HCT116 (cell line): ENCODE results near the gene HOXD9. TPM values are rescaled to one million over a fixed set of nuclear protein-coding genes. Genes with fewer than 3 reads are reported as not detected.

ENCODE experiments used
- ATAC-seq: fragments of 200-7000 bp; cut with Tn5 transposase; 2 replicates; pipeline ENCODE4 v1.9.1; 2020; ENCODE audit warnings: mild to moderate bottlenecking, moderate library complexity
- BruUV-seq: library from RNA; stranded (reverse); fragments of 400-500 nt; replicated peaks from 2 replicates; lab custom pipeline; 2021; lab: Mats Ljungman, UMichigan
- CTCF ChIA-PET: fragments of 300-600 bp; sonication (Branson Sonifier 250); formaldehyde crosslinking; loops from one replicate; lab custom pipeline; 2021; ENCODE audit warnings: antibody characterized with exemption; lab: Charles Lee
- POLR2A ChIA-PET: fragments of 300-600, 350-600 bp; sonication (Branson Sonifier 250); formaldehyde crosslinking; loops from one replicate; lab custom pipeline; 2021; ENCODE audit warnings: antibody characterized with exemption; lab: Charles Lee
- RAD21 ChIA-PET, 2 experiments: fragments of 300-600 bp; sonication (Branson Sonifier 250); formaldehyde crosslinking; loops; one replicate each; lab custom pipeline; 2023; ENCODE audit warnings: low total read pairs in 2 of 2; ENCODE audit not compliant: uncharacterized antibody in 2 of 2, unreplicated experiment in 2 of 2, low non-redundant PET in 1 of 2; lab: Charles Lee
- DNase-seq: peaks from one replicate; pipeline ENCODE4 v3.0.0-alpha.2; 2010; ENCODE audit warnings: low read depth, low spot score
- H2AFZ ChIP-seq: fragments of 200-600 bp; shearing (Covaris generic), sonication (generic); 2 replicates; pipeline ENCODE4 v1.6.1; 2017; ENCODE audit warnings: low read depth, mixed run types, mixed read lengths, antibody characterized with exemption, low read length; ENCODE audit not compliant: poor library complexity, severe bottlenecking
- H3K27ac ChIP-seq: 2 replicates; pipeline ENCODE4 v1.5.1; 2012; ENCODE audit warnings: low read depth, low read length
- H3K27me3 ChIP-seq: fragments of 200-600 bp; sonication (generic); 2 replicates; pipeline ENCODE4 v1.6.1; 2016; ENCODE audit warnings: mixed run types, low read length, mixed read lengths; ENCODE audit not compliant: insufficient read depth
- H3K36me3 ChIP-seq, 2 experiments: fragments of 200-500 bp in 1 of 2; fragments of 200-600 bp in 1 of 2; sonication (Bioruptor generic) in 1 of 2; sonication (generic) in 1 of 2; 2 replicates each; pipeline versions ENCODE4 v1.5.1 to v1.6.1; 2014 to 2016; ENCODE audit warnings: low read length in 2 of 2, inconsistent platforms in 1 of 2, mixed read lengths in 1 of 2, mixed run types in 1 of 2; ENCODE audit not compliant: insufficient read depth in 2 of 2, control insufficient read depth in 1 of 2
- H3K4me1 ChIP-seq, 2 experiments: fragments of 200-600 bp in 1 of 2; sonication (generic) in 1 of 2; 2 replicates each; pipeline versions ENCODE4 v1.5.1 to v1.6.1; 2012 to 2017; ENCODE audit warnings: low read length in 2 of 2, inconsistent platforms in 1 of 2, mild to moderate bottlenecking in 1 of 2, mixed read lengths in 1 of 2, mixed run types in 1 of 2, moderate library complexity in 1 of 2; ENCODE audit not compliant: insufficient read depth in 2 of 2, control insufficient read depth in 1 of 2
- H3K4me2 ChIP-seq: fragments of 200-600 bp; sonication (generic); 2 replicates; pipeline ENCODE4 v1.6.1; 2017; ENCODE audit warnings: mixed run types, low read length, mixed read lengths
- H3K4me3 ChIP-seq, 2 experiments: fragments of 200-600 bp in 1 of 2; sonication (generic) in 1 of 2; replicated peaks in 1 of 2; 2 replicates each; pipeline ENCODE4 v1.5.1; 2011 to 2016; ENCODE audit warnings: low read length in 2 of 2, control low read depth in 1 of 2, low read depth in 1 of 2, mild to moderate bottlenecking in 1 of 2, mixed read lengths in 1 of 2, mixed run types in 1 of 2
- H3K79me2 ChIP-seq: fragments of 200-600 bp; sonication (generic); 2 replicates; pipeline ENCODE4 v1.6.1; 2017; ENCODE audit warnings: mild to moderate bottlenecking, mixed run types, low read length, moderate library complexity, mixed read lengths; ENCODE audit not compliant: insufficient read depth
- H3K9ac ChIP-seq: fragments of 200-600 bp; sonication (generic); 2 replicates; pipeline ENCODE4 v1.6.1; 2016; ENCODE audit warnings: low read length, mixed read lengths
- H3K9me2 ChIP-seq: fragments of 200-600 bp; sonication (generic), shearing (Covaris generic); 2 replicates; pipeline ENCODE4 v1.6.1; 2017; ENCODE audit warnings: mixed run types, mild to moderate bottlenecking, moderate library complexity; ENCODE audit not compliant: insufficient read depth
- H3K9me3 ChIP-seq, 2 experiments: fragments of 200-500 bp in 1 of 2; fragments of 200-600 bp in 1 of 2; sonication (Bioruptor generic) in 1 of 2; sonication (generic) in 1 of 2; 2 replicates each; pipeline ENCODE4 v1.6.1; 2014 to 2017; ENCODE audit warnings: low read length in 2 of 2, mixed read lengths in 2 of 2, inconsistent platforms in 1 of 2, low read depth in 1 of 2, mild to moderate bottlenecking in 1 of 2, mixed run types in 1 of 2, moderate library complexity in 1 of 2; ENCODE audit not compliant: control insufficient read depth in 1 of 2, insufficient read depth in 1 of 2
- H4K20me1 ChIP-seq: fragments of 200-600 bp; sonication (generic), shearing (Covaris generic); 2 replicates; pipeline ENCODE4 v1.6.1; 2017; ENCODE audit warnings: mixed run types, mild to moderate bottlenecking, moderate library complexity; ENCODE audit not compliant: insufficient read depth
- CBX3 ChIP-seq: IDR thresholded peaks from 2 replicates; pipeline ENCODE4 v1.6.1; 2012; ENCODE audit warnings: low read depth
- EGR1 ChIP-seq: IDR thresholded peaks from 2 replicates; pipeline ENCODE4 v1.6.1; 2012; ENCODE audit warnings: low read depth
- ELF1 ChIP-seq: IDR thresholded peaks from 2 replicates; pipeline ENCODE4 v1.6.1; 2012; ENCODE audit warnings: low read depth, borderline replicate concordance
- EZH2 ChIP-seq: fragments of 200-600 bp; sonication (generic); IDR thresholded peaks from 2 replicates; pipeline ENCODE4 v1.6.1; 2017; ENCODE audit warnings: antibody characterized with exemption, mixed run types
- EZH2phosphoT487 ChIP-seq: fragments of 200-600 bp; IDR thresholded peaks from 2 replicates; pipeline ENCODE4 v1.6.1; 2018; ENCODE audit warnings: antibody characterized with exemption, borderline replicate concordance
- FOSL1 ChIP-seq: IDR thresholded peaks from 2 replicates; pipeline ENCODE4 v1.6.1; 2012; ENCODE audit warnings: low read depth
- JUND ChIP-seq: IDR thresholded peaks from 2 replicates; pipeline ENCODE4 v1.6.1; 2012
- POLR2A ChIP-seq: IDR thresholded peaks from 2 replicates; pipeline ENCODE4 v1.7.0; 2011; ENCODE audit warnings: borderline replicate concordance; ENCODE audit not compliant: insufficient read depth, insufficient read length; ENCODE audit errors: extremely low read depth
- RAD21 ChIP-seq: IDR thresholded peaks from 2 replicates; pipeline ENCODE4 v1.6.1; 2012; ENCODE audit warnings: low read depth, mild to moderate bottlenecking
- SIN3A ChIP-seq: IDR thresholded peaks from 2 replicates; pipeline ENCODE4 v1.6.1; 2012; ENCODE audit warnings: low read depth
- SP1 ChIP-seq: IDR thresholded peaks from 2 replicates; pipeline ENCODE4 v1.6.1; 2012; ENCODE audit warnings: low read depth
- SRF ChIP-seq: IDR thresholded peaks from 2 replicates; pipeline ENCODE4 v1.6.1; 2012; ENCODE audit warnings: low read depth
- TCF7L2 ChIP-seq: IDR thresholded peaks from 2 replicates; pipeline ENCODE4 v1.7.0; 2011; ENCODE audit warnings: borderline replicate concordance, inconsistent platforms; ENCODE audit not compliant: insufficient read depth, insufficient read length; ENCODE audit errors: extremely low read depth
- intact Hi-C: fragments of 100-400 bp; cut with micrococcal nuclease; formaldehyde crosslinking; loops from 2 replicates; pipeline ENCODE4 v1.10.0; 2022
- total RNA-seq: library from RNA; stranded (reverse); gene quantifications from one replicate; pipeline ENCODE4 v1.2.1, GENCODE V29; 2021; ENCODE audit not compliant: unreplicated experiment
- TF ChIP-seq, protein P1 (sequence below), 3 experiments: fragments of 200-600 bp in 1 of 3; sonication (generic) in 1 of 3; IDR thresholded peaks in 2 of 3; conservative IDR thresholded peaks in 1 of 3; 2 replicates each; pipeline ENCODE4 v1.5.1; 2012 to 2017; ENCODE audit warnings: low read depth in 2 of 3, low read length in 2 of 3, antibody characterized with exemption in 1 of 3, borderline replicate concordance in 1 of 3, control low read depth in 1 of 3, mild to moderate bottlenecking in 1 of 3, mixed read lengths in 1 of 3, mixed run types in 1 of 3, moderate library complexity in 1 of 3; ENCODE audit not compliant: insufficient read depth in 1 of 3
- TF ChIP-seq, protein P2 (sequence below): IDR thresholded peaks from 2 replicates; pipeline ENCODE4 v1.6.1; 2012; ENCODE audit warnings: low read depth
- TF ChIP-seq, protein P3 (sequence below): IDR thresholded peaks from 2 replicates; pipeline ENCODE4 v1.6.1; 2012
- TF ChIP-seq, protein P4 (sequence below): IDR thresholded peaks from 2 replicates; pipeline ENCODE4 v1.6.1; 2012

Gene HOXD9
- total RNA-seq, 1 experiment from 2014 or later = not detected

DNA sequence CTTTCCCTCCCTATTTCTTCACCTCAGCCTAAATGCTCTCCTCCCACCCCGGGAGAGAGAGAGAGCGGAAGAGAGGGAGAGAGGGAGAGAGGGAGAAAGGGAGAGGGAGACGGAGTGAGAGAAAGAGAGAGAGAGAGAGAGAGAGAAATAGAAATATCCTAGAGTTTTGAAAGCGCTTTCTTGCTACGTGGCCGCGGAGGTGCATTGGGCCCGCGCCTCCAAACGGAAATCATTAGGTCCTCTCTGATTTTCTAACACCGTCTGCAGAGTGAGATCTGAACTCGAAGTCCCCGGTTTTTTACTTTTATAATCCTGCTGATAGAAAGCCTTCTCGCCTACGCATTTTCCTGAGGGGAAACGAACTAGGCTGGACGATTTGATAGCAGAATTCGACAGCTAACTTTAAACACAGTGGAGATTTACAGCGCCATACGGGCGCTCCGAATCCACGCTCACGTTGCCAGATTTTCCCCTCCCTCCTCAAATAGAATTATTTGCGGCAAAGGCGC, 37.9 kb upstream of the HOXD9 start:
- CTCF ChIA-PET = no interaction called here
- Histone ChIP-seq H3K9ac (no peak overlapping the region), H3K4me3 (no peak overlapping the region), H3K79me2 (no peaks in the 10 kb centered on the region), H3K9me3 (no peaks in the 10 kb centered on the region; a peak in 1 of 4 replicates), H4K20me1 (no peaks in the 10 kb centered on the region), H3K27ac (no peak overlapping the region), H3K4me1 (no peaks in the 10 kb centered on the region), H3K27me3 (no peaks in the 10 kb centered on the region), H3K36me3 (no peaks in the 10 kb centered on the region), H3K9me2 (no peaks in the 10 kb centered on the region), H3K4me2 (no peak overlapping the region), H2AFZ (no peak overlapping the region)
- RAD21 ChIA-PET = no interaction called here
- TF ChIP-seq SP1 (no peak), CBX3 (no peak), EGR1 (no peak), FOSL1 (no peak), ELF1 (no peak), RAD21 (no peak), JUND (no peak), EZH2phosphoT487 (no peak), TCF7L2 (no peak), SRF (no peak), SIN3A (no peak), EZH2 (no peak), POLR2A (no peak)
- TF ChIP-seq, protein P1, sequence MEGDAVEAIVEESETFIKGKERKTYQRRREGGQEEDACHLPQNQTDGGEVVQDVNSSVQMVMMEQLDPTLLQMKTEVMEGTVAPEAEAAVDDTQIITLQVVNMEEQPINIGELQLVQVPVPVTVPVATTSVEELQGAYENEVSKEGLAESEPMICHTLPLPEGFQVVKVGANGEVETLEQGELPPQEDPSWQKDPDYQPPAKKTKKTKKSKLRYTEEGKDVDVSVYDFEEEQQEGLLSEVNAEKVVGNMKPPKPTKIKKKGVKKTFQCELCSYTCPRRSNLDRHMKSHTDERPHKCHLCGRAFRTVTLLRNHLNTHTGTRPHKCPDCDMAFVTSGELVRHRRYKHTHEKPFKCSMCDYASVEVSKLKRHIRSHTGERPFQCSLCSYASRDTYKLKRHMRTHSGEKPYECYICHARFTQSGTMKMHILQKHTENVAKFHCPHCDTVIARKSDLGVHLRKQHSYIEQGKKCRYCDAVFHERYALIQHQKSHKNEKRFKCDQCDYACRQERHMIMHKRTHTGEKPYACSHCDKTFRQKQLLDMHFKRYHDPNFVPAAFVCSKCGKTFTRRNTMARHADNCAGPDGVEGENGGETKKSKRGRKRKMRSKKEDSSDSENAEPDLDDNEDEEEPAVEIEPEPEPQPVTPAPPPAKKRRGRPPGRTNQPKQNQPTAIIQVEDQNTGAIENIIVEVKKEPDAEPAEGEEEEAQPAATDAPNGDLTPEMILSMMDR (IDR thresholded peaks at IDR 0.05 in 2 of 3, conservative IDR thresholded peaks at IDR 0.05 in 1 of 3; ENCODE audit: borderline replicate concordance in 1 of 3, insufficient read depth in 1 of 3, low read depth in 2 of 3, low read length in 2 of 3) = no peak
- TF ChIP-seq, protein P2, sequence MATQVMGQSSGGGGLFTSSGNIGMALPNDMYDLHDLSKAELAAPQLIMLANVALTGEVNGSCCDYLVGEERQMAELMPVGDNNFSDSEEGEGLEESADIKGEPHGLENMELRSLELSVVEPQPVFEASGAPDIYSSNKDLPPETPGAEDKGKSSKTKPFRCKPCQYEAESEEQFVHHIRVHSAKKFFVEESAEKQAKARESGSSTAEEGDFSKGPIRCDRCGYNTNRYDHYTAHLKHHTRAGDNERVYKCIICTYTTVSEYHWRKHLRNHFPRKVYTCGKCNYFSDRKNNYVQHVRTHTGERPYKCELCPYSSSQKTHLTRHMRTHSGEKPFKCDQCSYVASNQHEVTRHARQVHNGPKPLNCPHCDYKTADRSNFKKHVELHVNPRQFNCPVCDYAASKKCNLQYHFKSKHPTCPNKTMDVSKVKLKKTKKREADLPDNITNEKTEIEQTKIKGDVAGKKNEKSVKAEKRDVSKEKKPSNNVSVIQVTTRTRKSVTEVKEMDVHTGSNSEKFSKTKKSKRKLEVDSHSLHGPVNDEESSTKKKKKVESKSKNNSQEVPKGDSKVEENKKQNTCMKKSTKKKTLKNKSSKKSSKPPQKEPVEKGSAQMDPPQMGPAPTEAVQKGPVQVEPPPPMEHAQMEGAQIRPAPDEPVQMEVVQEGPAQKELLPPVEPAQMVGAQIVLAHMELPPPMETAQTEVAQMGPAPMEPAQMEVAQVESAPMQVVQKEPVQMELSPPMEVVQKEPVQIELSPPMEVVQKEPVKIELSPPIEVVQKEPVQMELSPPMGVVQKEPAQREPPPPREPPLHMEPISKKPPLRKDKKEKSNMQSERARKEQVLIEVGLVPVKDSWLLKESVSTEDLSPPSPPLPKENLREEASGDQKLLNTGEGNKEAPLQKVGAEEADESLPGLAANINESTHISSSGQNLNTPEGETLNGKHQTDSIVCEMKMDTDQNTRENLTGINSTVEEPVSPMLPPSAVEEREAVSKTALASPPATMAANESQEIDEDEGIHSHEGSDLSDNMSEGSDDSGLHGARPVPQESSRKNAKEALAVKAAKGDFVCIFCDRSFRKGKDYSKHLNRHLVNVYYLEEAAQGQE = no peak
- TF ChIP-seq, protein P3, sequence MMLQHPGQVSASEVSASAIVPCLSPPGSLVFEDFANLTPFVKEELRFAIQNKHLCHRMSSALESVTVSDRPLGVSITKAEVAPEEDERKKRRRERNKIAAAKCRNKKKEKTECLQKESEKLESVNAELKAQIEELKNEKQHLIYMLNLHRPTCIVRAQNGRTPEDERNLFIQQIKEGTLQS = no peak
- TF ChIP-seq, protein P4, sequence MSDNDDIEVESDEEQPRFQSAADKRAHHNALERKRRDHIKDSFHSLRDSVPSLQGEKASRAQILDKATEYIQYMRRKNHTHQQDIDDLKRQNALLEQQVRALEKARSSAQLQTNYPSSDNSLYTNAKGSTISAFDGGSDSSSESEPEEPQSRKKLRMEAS = no peak
- no TSS peak for BruUV-seq
- intact Hi-C loops = loop anchor here (5.0 kb wide), 2 partner anchors 1047 to 1387 kb away; no protein-coding TSS in a partner anchor
- ATAC-seq (no peak), DNase-seq (no peak)
- POLR2A ChIA-PET = no interaction called here
